ENCODE results near the gene HELLS.
"Not testable (repeated sequence)": the region's sequence is repeated elsewhere in the genome, so short reads cannot be mapped to it uniquely, and the experiment has no call there.

HELLS gene

GRCh38 chr10:94626476-94626875, 80.9 kb downstream of the HELLS start:
- in situ Hi-C loops (cut with MboI; ENCODE audit: low sequenced_read_pairs), result no loop called here
- peaks cover 7% of the 10 kb centered on the region for H3K4me1 ChIP-seq

GRCh38 chr10:94627511-94627910, 81.9 kb downstream of the HELLS start:
- in situ Hi-C loops (cut with MboI; ENCODE audit: low sequenced_read_pairs), result no loop called here
- H3K36me3 ChIP-seq (replicated peaks), result no peaks in the 10 kb centered on the region
- no peak for DNase-seq (ENCODE audit: low spot score in 2 of 2)
- no peaks in the 10 kb centered on the region for H3K27me3 ChIP-seq (ENCODE audit: low read depth)
- H3K4me3 ChIP-seq, result no peak overlapping the region
- H3K4me1 ChIP-seq, result peaks cover 7% of the 10 kb centered on the region
- no peaks in the 10 kb centered on the region for H3K9me3 ChIP-seq

More at GRCh38 chr10:94626476-94626875, 80.9 kb downstream of the HELLS start:
- Histone ChIP-seq H3K9me3 (no peaks in the 10 kb centered on the region), H3K4me3 (no peak overlapping the region), H3K36me3 (replicated peaks) (no peaks in the 10 kb centered on the region), H3K27me3 (ENCODE audit: low read depth) (no peaks in the 10 kb centered on the region)
- DNase-seq (ENCODE audit: low spot score in 2 of 2), result no peak

GRCh38 chr10:94630017-94630688, 84.6 kb downstream of the HELLS start:
- Histone ChIP-seq H3K36me3 (replicated peaks) (no peaks in the 10 kb centered on the region), H3K4me1 (no peaks in the 10 kb centered on the region), H3K4me3 (no peak overlapping the region), H3K9me3 (no peaks in the 10 kb centered on the region), H3K27me3 (ENCODE audit: low read depth) (no peaks in the 10 kb centered on the region)
- DNase-seq (ENCODE audit: low spot score in 2 of 2), result peak in 1 of 2 experiments; percentile 41
- in situ Hi-C loops (cut with MboI; ENCODE audit: low sequenced_read_pairs), result no loop called here

GRCh38 chr10:94631077-94631875, 85.7 kb downstream of the HELLS start:
- no peak for DNase-seq (ENCODE audit: low spot score in 2 of 2)
- no peak overlapping the region for H3K4me3 ChIP-seq
- H3K36me3 ChIP-seq (replicated peaks), result no peaks in the 10 kb centered on the region
- H3K27me3 ChIP-seq (ENCODE audit: low read depth), result no peaks in the 10 kb centered on the region
- no peaks in the 10 kb centered on the region for H3K4me1 ChIP-seq
- no peaks in the 10 kb centered on the region for H3K9me3 ChIP-seq
- in situ Hi-C loops (cut with MboI; ENCODE audit: low sequenced_read_pairs), result no loop called here

- no peaks in the 10 kb centered on the region for H3K27me3 ChIP-seq (ENCODE audit: low read depth)
- in situ Hi-C loops (cut with MboI; ENCODE audit: low sequenced_read_pairs), result no loop called here
- no peaks in the 10 kb centered on the region for H3K36me3 ChIP-seq (replicated peaks)
- H3K9me3 ChIP-seq, result no peaks in the 10 kb centered on the region
- H3K4me3 ChIP-seq, result no peak overlapping the region
- H3K4me1 ChIP-seq, result no peaks in the 10 kb centered on the region
- no peak for DNase-seq (ENCODE audit: low spot score in 2 of 2)
Measured at GRCh38 chr10:94632954-94633353, 87.4 kb downstream of the HELLS start.

GRCh38 chr10:94638097-94638496, 92.5 kb downstream of the HELLS start:
- H3K27me3 ChIP-seq (ENCODE audit: low read depth); H3K4me1 ChIP-seq; DNase-seq (ENCODE audit: low spot score in 2 of 2); H3K9me3 ChIP-seq; H3K4me3 ChIP-seq; in situ Hi-C loops (cut with MboI; ENCODE audit: low sequenced_read_pairs); H3K36me3 ChIP-seq (replicated peaks): not testable (repeated sequence)

- Histone ChIP-seq H3K27me3 (ENCODE audit: low read depth) (no peaks in the 10 kb centered on the region), H3K4me3 (no peak overlapping the region), H3K4me1 (no peaks in the 10 kb centered on the region), H3K36me3 (replicated peaks) (no peaks in the 10 kb centered on the region), H3K9me3 (peaks cover 4% of the 10 kb centered on the region; the same call in 1 of the 2 replicates)
- in situ Hi-C loops (cut with MboI; ENCODE audit: low sequenced_read_pairs), result no loop called here
- DNase-seq (ENCODE audit: low spot score in 2 of 2), result no peak
Measured at GRCh38 chr10:94639902-94640301, 94.3 kb downstream of the HELLS start.

- Histone ChIP-seq H3K27me3 (ENCODE audit: low read depth) (no peaks in the 10 kb centered on the region), H3K36me3 (replicated peaks) (no peaks in the 10 kb centered on the region), H3K4me3 (no peak overlapping the region), H3K9me3 (peaks cover 4% of the 10 kb centered on the region; the same call in 1 of the 2 replicates), H3K4me1 (no peaks in the 10 kb centered on the region)
- in situ Hi-C loops (cut with MboI; ENCODE audit: low sequenced_read_pairs), result no loop called here
- DNase-seq (ENCODE audit: low spot score in 2 of 2), result no peak
Measured at GRCh38 chr10:94640562-94640961, 95.0 kb downstream of the HELLS start.

GRCh38 chr10:94641480-94641879, 95.9 kb downstream of the HELLS start:
- no peak for DNase-seq (ENCODE audit: low spot score in 2 of 2)
- Histone ChIP-seq H3K27me3 (ENCODE audit: low read depth) (no peaks in the 10 kb centered on the region), H3K36me3 (replicated peaks) (no peaks in the 10 kb centered on the region), H3K4me3 (no peak overlapping the region), H3K9me3 (peaks cover 4% of the 10 kb centered on the region; the same call in 1 of the 2 replicates), H3K4me1 (no peaks in the 10 kb centered on the region)
- in situ Hi-C loops (cut with MboI; ENCODE audit: low sequenced_read_pairs), result no loop called here

- DNase-seq (ENCODE audit: low spot score in 2 of 2), result no peak
- in situ Hi-C loops (cut with MboI; ENCODE audit: low sequenced_read_pairs), result no loop called here
Measured at GRCh38 chr10:94644352-94644751, 98.8 kb downstream of the HELLS start.

GRCh38 chr10:94645285-94645684, 99.7 kb downstream of the HELLS start:
- no peaks in the 10 kb centered on the region for H3K36me3 ChIP-seq (replicated peaks)
- no peak for DNase-seq (ENCODE audit: low spot score in 2 of 2)
- in situ Hi-C loops (cut with MboI; ENCODE audit: low sequenced_read_pairs), result no loop called here
- H3K4me1 ChIP-seq, result no peaks in the 10 kb centered on the region
- no peak overlapping the region for H3K4me3 ChIP-seq
- H3K9me3 ChIP-seq, result no peaks in the 10 kb centered on the region
- no peaks in the 10 kb centered on the region for H3K27me3 ChIP-seq (ENCODE audit: low read depth)

More at GRCh38 chr10:94644352-94644751, 98.8 kb downstream of the HELLS start:
- Histone ChIP-seq H3K9me3 (no peaks in the 10 kb centered on the region), H3K4me1 (no peaks in the 10 kb centered on the region), H3K36me3 (replicated peaks) (no peaks in the 10 kb centered on the region), H3K4me3 (no peak overlapping the region), H3K27me3 (ENCODE audit: low read depth) (no peaks in the 10 kb centered on the region)

All from HAP-1 (cell line).